HG03575 (cell line): ENCODE measurements around the gene SIPA1.
"Not testable (repeated sequence)": the region's sequence is repeated elsewhere in the genome, so short reads cannot be mapped to it uniquely, and the experiment has no call there.

Source experiments
- ATAC-seq: cut with Tn5 transposase; IDR thresholded peaks from one replicate; pipeline ENCODE4 v1.9.1; 2021; ENCODE audit not compliant: unreplicated experiment, insufficient number of reproducible peaks, low FRiP score; ENCODE audit errors: extremely low read depth

SIPA1 gene

GRCh38 chr11:65683480-65683879 lies 45.6 kb downstream of the SIPA1 start:
- not testable (repeated sequence) for ATAC-seq

GRCh38 chr11:65685981-65686380 lies 48.1 kb downstream of the SIPA1 start:
- ATAC-seq: no peak

- ATAC-seq: not testable (repeated sequence)
These were observed 53.9 kb downstream of the SIPA1 start for GRCh38 chr11:65691847-65692246.

- no peak for ATAC-seq
These were observed 54.5 kb downstream of the SIPA1 start for GRCh38 chr11:65692367-65692766.

GRCh38 chr11:65695459-65696241 lies 57.7 kb downstream of the SIPA1 start:
- no peak for ATAC-seq

- no peak for ATAC-seq
These were observed 59.1 kb downstream of the SIPA1 start for GRCh38 chr11:65696802-65697552.

GRCh38 chr11:65698205-65698604 lies 60.3 kb downstream of the SIPA1 start:
- no peak for ATAC-seq

- ATAC-seq: no peak
These were observed 61.4 kb downstream of the SIPA1 start for GRCh38 chr11:65699306-65699705.

GRCh38 chr11:65700399-65700798 lies 62.5 kb downstream of the SIPA1 start:
- ATAC-seq: no peak
